Limb (tissue), 2 donors: ENCODE results near the gene IMMP1L.

Source experiments
- DNase-seq, 2 donors: peaks; one replicate each; pipeline ENCODE4 v3.0.0-alpha.2; 2016; ENCODE audit errors: extremely low spot score in 2 of 2

Gene IMMP1L

GRCh38 chr11:31397239-31397834 is 112.1 kb downstream of the IMMP1L start:
- no peak for DNase-seq

- no peak for DNase-seq
Observed at GRCh38 chr11:31387379-31387778, 122.0 kb downstream of the IMMP1L start.

DNA sequence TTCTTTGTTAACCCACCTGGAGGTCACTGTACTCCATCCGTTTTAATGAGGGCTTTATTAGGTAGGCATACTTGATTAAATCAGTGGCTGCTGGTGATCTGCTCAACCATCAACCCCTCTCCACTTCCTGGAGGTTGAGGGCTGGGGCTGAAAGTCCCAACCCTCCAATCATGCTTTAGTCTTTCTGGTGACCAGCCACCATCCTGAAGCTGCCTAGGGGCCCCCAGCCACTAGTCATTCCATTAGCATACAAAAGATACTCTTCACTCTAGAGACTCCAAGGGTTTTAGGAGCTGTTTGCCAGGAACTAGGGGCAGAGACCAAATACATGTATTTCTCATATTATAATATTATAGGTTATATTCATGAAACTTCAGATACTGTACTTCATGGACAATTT is 126.3 kb downstream of the IMMP1L start:
- DNase-seq, result no peak
